Measurements from ENCODE around the gene SPOCK1. TPM values are rescaled to one million over a fixed set of nuclear protein-coding genes. Genes with fewer than 3 reads are reported as not detected.

SPOCK1 gene
- total and polyA plus RNA-seq, 4 donors: 0.07 to 0.18 (median 0.17) TPM; not detected in 1

DNA sequence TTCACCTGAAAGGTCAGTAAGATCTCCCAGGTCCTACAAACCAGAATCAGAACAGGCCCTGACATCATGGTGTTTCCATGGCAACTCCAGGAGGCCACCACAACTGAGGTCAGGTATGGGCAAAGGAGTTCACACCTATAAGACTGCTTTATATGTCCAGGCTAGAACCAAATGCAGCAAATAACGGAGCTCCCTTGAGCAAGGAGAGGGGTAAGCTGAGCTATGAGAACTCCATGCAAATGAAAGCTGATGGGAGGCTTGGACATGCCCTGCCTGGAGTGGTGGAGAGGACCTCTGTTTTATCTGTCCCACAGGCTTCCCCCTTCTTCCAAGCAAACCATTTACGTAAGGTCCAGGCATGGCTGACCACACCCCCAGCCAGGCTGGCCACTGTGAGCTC lies 207.7 kb downstream of the SPOCK1 start:
- DNase-seq (ENCODE audit: low spot score): no peak
- Histone ChIP-seq H3K4me1 (ENCODE audit: control insufficient read depth in 4 of 4, insufficient read depth in 4 of 4, low read length in 3 of 4) (no peaks in the 10 kb centered on the region), H3K36me3 (ENCODE audit: control insufficient read depth in 4 of 4, insufficient read depth in 3 of 4, low read depth in 1 of 4, low read length in 3 of 4) (no peaks in the 10 kb centered on the region), H3K9me3 (ENCODE audit: control insufficient read depth in 4 of 4, low read length in 3 of 4) (no peaks in the 10 kb centered on the region), H3K27ac (ENCODE audit: low read depth in 1 of 2, low read length in 2 of 2) (no peak overlapping the region), H3K27me3 (ENCODE audit: control insufficient read depth in 4 of 4, insufficient read depth in 4 of 4, low read length in 3 of 4) (peaks cover 0 to 3% (median 0%) of the 10 kb centered on the region in 4 donors), H3K9ac (ENCODE audit: low read depth in 1 of 2, low read length in 2 of 2) (no peak overlapping the region), H3K4me3 (ENCODE audit: low read depth in 1 of 3, low read length in 3 of 3) (no peak overlapping the region)
- 30% methylated on average over 2 of the region's 2 CpGs for WGBS
- TF ChIP-seq, protein P1, sequence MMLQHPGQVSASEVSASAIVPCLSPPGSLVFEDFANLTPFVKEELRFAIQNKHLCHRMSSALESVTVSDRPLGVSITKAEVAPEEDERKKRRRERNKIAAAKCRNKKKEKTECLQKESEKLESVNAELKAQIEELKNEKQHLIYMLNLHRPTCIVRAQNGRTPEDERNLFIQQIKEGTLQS (IDR thresholded peaks at IDR 0.05): no peak
- TF ChIP-seq GABPA (IDR thresholded peaks at IDR 0.05 in 1 of 2, conservative IDR thresholded peaks at IDR 0.05 in 1 of 2) (no peak), HNF4A (conservative IDR thresholded peaks at IDR 0.05) (no peak)

DNA sequence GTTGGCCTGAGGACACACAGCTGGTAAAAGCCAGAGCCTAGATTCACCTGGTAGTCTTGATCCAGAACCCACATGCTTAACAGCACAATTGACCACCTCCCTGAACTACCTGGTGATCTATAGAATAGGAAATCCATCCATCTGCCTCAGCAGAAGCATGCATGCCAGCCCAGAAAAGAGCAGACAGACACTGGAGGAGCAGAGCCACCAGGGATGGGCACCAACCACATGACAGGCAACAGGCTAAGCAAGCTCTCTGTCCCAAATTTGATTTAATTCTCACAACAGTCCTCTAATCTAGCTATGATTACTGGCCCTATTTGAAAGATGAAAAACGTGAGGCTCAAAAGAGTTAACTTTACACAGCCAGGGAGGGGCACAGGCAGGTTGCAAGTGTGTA lies 208.1 kb downstream of the SPOCK1 start:
- H3K9me3 ChIP-seq (ENCODE audit: control insufficient read depth in 4 of 4, low read length in 3 of 4): no peaks in the 10 kb centered on the region
- no peaks in the 10 kb centered on the region for H3K36me3 ChIP-seq (ENCODE audit: control insufficient read depth in 4 of 4, insufficient read depth in 3 of 4, low read depth in 1 of 4, low read length in 3 of 4)
- DNase-seq (ENCODE audit: low spot score): no peak
- peaks cover 0 to 3% (median 0%) of the 10 kb centered on the region in 4 donors for H3K27me3 ChIP-seq (ENCODE audit: control insufficient read depth in 4 of 4, insufficient read depth in 4 of 4, low read length in 3 of 4)
- no peak overlapping the region for H3K4me3 ChIP-seq (ENCODE audit: low read depth in 1 of 3, low read length in 3 of 3)
- TF ChIP-seq RXRA (IDR thresholded peaks at IDR 0.05) (no peak), TAF1 (conservative IDR thresholded peaks at IDR 0.05) (no peak), YY1 (IDR thresholded peaks at IDR 0.05) (no peak), HNF4A (conservative IDR thresholded peaks at IDR 0.05) (no peak)
- H3K4me1 ChIP-seq (ENCODE audit: control insufficient read depth in 4 of 4, insufficient read depth in 4 of 4, low read length in 3 of 4): no peaks in the 10 kb centered on the region
- WGBS: 40% methylated on average over 1 of the region's 1 CpG
- H3K27ac ChIP-seq (ENCODE audit: low read depth in 1 of 2, low read length in 2 of 2): no peak overlapping the region
- no peak overlapping the region for H3K9ac ChIP-seq (ENCODE audit: low read depth in 1 of 2, low read length in 2 of 2)

DNA sequence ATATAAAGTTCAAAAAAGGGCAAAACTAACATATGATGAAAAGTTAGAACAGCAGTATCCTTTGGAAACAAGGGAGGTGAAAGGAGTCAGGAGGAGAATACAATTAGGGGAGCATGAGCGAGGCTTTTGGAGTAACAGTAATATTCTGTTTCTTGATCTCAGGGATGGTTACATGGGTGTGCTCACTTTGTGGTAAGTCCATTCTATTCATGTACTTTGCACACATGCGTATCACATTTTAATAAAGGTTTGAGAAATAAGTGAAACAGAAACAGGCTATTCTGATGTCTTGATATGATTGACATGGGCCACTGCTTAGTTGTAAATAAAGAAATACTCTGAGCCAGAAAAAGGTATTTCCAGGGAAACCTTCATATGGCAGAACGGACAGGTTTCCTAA lies 208.8 kb downstream of the SPOCK1 start:
- Histone ChIP-seq H3K36me3 (ENCODE audit: control insufficient read depth in 4 of 4, insufficient read depth in 3 of 4, low read depth in 1 of 4, low read length in 3 of 4) (no peaks in the 10 kb centered on the region), H3K9me3 (ENCODE audit: control insufficient read depth in 4 of 4, low read length in 3 of 4) (no peaks in the 10 kb centered on the region), H3K4me3 (ENCODE audit: low read depth in 1 of 3, low read length in 3 of 3) (no peak overlapping the region), H3K27me3 (ENCODE audit: control insufficient read depth in 4 of 4, insufficient read depth in 4 of 4, low read length in 3 of 4) (peaks cover 0 to 3% (median 0%) of the 10 kb centered on the region in 4 donors), H3K27ac (ENCODE audit: low read depth in 1 of 2, low read length in 2 of 2) (no peak overlapping the region), H3K9ac (ENCODE audit: low read depth in 1 of 2, low read length in 2 of 2) (no peak overlapping the region), H3K4me1 (ENCODE audit: control insufficient read depth in 4 of 4, insufficient read depth in 4 of 4, low read length in 3 of 4) (no peaks in the 10 kb centered on the region)
- 89% methylated on average over 3 of the region's 3 CpGs for WGBS
- no peak for TF ChIP-seq HNF4A (conservative IDR thresholded peaks at IDR 0.05)
- no peak for TF ChIP-seq NR2F2 (IDR thresholded peaks at IDR 0.05)
- TF ChIP-seq, protein P2, sequence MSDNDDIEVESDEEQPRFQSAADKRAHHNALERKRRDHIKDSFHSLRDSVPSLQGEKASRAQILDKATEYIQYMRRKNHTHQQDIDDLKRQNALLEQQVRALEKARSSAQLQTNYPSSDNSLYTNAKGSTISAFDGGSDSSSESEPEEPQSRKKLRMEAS (IDR thresholded peaks at IDR 0.05): no peak
- TF ChIP-seq, protein P3, sequence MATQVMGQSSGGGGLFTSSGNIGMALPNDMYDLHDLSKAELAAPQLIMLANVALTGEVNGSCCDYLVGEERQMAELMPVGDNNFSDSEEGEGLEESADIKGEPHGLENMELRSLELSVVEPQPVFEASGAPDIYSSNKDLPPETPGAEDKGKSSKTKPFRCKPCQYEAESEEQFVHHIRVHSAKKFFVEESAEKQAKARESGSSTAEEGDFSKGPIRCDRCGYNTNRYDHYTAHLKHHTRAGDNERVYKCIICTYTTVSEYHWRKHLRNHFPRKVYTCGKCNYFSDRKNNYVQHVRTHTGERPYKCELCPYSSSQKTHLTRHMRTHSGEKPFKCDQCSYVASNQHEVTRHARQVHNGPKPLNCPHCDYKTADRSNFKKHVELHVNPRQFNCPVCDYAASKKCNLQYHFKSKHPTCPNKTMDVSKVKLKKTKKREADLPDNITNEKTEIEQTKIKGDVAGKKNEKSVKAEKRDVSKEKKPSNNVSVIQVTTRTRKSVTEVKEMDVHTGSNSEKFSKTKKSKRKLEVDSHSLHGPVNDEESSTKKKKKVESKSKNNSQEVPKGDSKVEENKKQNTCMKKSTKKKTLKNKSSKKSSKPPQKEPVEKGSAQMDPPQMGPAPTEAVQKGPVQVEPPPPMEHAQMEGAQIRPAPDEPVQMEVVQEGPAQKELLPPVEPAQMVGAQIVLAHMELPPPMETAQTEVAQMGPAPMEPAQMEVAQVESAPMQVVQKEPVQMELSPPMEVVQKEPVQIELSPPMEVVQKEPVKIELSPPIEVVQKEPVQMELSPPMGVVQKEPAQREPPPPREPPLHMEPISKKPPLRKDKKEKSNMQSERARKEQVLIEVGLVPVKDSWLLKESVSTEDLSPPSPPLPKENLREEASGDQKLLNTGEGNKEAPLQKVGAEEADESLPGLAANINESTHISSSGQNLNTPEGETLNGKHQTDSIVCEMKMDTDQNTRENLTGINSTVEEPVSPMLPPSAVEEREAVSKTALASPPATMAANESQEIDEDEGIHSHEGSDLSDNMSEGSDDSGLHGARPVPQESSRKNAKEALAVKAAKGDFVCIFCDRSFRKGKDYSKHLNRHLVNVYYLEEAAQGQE (IDR thresholded peaks at IDR 0.05): no peak
- DNase-seq (ENCODE audit: low spot score): no peak

DNA sequence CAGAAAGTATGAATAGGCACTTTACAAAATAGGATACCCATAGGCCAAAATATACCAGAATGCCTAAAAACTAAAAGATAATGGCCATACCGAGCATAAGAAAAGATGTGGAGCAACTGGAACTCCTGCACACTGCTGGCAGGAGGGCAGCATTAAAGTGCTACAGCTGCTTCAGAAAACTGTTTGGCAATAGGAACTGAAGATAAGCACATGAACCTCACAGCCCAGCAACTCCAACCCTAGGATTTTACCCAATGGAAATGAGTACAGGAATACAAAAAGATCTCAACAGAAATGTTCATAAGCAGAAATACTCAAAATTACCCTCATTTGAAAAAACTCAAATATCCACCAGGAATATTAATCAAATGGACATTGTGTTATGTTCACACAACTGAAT lies 209.3 kb downstream of the SPOCK1 start:
- Histone ChIP-seq H3K36me3 (ENCODE audit: control insufficient read depth in 4 of 4, insufficient read depth in 3 of 4, low read depth in 1 of 4, low read length in 3 of 4) (no peaks in the 10 kb centered on the region), H3K9ac (ENCODE audit: low read depth in 1 of 2, low read length in 2 of 2) (no peak overlapping the region), H3K4me1 (ENCODE audit: control insufficient read depth in 4 of 4, insufficient read depth in 4 of 4, low read length in 3 of 4) (no peaks in the 10 kb centered on the region), H3K27ac (ENCODE audit: low read depth in 1 of 2, low read length in 2 of 2) (no peak overlapping the region), H3K4me3 (ENCODE audit: low read depth in 1 of 3, low read length in 3 of 3) (no peak overlapping the region), H3K27me3 (ENCODE audit: control insufficient read depth in 4 of 4, insufficient read depth in 4 of 4, low read length in 3 of 4) (peaks cover 0 to 3% (median 0%) of the 10 kb centered on the region in 4 donors), H3K9me3 (ENCODE audit: control insufficient read depth in 4 of 4, low read length in 3 of 4) (no peaks in the 10 kb centered on the region)
- no peak for DNase-seq (ENCODE audit: low spot score)
- 82% methylated on average over 1 of the region's 1 CpG for WGBS
- TF ChIP-seq GABPA (IDR thresholded peaks at IDR 0.05 in 1 of 2, conservative IDR thresholded peaks at IDR 0.05 in 1 of 2): no peak
- TF ChIP-seq, protein P1 (IDR thresholded peaks at IDR 0.05): no peak
- TF ChIP-seq FOXA2 (IDR thresholded peaks at IDR 0.05): no peak
- TF ChIP-seq RXRA (IDR thresholded peaks at IDR 0.05): no peak
- TF ChIP-seq, protein P4, sequence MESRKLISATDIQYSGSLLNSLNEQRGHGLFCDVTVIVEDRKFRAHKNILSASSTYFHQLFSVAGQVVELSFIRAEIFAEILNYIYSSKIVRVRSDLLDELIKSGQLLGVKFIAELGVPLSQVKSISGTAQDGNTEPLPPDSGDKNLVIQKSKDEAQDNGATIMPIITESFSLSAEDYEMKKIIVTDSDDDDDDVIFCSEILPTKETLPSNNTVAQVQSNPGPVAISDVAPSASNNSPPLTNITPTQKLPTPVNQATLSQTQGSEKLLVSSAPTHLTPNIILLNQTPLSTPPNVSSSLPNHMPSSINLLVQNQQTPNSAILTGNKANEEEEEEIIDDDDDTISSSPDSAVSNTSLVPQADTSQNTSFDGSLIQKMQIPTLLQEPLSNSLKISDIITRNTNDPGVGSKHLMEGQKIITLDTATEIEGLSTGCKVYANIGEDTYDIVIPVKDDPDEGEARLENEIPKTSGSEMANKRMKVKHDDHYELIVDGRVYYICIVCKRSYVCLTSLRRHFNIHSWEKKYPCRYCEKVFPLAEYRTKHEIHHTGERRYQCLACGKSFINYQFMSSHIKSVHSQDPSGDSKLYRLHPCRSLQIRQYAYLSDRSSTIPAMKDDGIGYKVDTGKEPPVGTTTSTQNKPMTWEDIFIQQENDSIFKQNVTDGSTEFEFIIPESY (IDR thresholded peaks at IDR 0.05): no peak
- no peak for TF ChIP-seq TAF1 (conservative IDR thresholded peaks at IDR 0.05)
- TF ChIP-seq EGR1 (IDR thresholded peaks at IDR 0.05; ENCODE audit: low read depth in 2 of 2): no peak
- TF ChIP-seq, protein P3 (IDR thresholded peaks at IDR 0.05): no peak
- no peak for TF ChIP-seq HNF4G (IDR thresholded peaks at IDR 0.05)
